GM19025 (cell line): ENCODE results near the gene MUC5AC.
"Not testable (repeated sequence)": the region's sequence is repeated elsewhere in the genome, so short reads cannot be mapped to it uniquely, and the experiment has no call there.

ENCODE experiments used
- ATAC-seq: cut with Tn5 transposase; IDR thresholded peaks from one replicate; pipeline ENCODE4 v1.9.1; 2021; ENCODE audit warnings: mild to moderate bottlenecking, low read depth, moderate library complexity; ENCODE audit not compliant: unreplicated experiment

Gene MUC5AC

DNA sequence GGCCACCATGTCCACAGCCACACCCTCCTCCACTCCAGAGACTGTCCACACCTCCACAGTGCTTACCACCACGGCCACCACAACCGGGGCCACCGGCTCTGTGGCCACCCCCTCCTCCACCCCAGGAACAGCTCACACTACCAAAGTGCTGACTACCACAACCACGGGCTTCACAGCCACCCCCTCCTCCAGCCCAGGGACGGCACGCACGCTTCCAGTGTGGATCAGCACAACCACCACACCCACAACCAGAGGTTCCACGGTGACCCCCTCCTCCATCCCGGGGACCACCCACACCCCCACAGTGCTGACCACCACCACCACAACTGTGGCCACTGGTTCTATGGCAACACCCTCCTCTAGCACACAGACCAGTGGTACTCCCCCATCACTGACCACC lies 86.8 kb downstream of the MUC5AC start:
- ATAC-seq = not testable (repeated sequence)

DNA sequence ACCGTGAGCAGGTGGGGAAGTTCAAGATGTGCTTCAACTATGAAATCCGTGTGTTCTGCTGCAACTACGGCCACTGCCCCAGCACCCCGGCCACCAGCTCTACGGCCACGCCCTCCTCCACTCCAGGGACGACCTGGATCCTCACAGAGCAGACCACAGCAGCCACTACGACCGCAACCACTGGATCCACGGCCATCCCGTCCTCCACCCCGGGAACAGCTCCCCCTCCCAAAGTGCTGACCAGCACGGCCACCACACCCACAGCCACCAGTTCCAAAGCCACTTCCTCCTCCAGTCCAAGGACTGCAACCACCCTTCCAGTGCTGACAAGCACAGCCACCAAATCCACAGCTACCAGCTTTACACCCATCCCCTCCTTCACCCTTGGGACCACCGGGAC lies 88.0 kb downstream of the MUC5AC start:
- ATAC-seq = not testable (repeated sequence)

DNA sequence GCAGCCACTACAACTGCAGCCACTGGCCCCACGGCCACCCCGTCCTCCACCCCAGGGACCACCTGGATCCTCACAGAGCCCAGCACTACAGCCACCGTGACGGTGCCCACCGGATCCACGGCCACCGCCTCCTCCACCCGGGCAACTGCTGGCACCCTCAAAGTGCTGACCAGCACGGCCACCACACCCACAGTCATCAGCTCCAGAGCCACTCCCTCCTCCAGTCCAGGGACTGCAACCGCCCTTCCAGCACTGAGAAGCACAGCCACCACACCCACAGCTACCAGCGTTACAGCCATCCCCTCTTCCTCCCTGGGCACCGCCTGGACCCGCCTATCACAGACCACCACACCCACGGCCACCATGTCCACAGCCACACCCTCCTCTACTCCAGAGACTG lies 88.5 kb downstream of the MUC5AC start:
- ATAC-seq = not testable (repeated sequence)

DNA sequence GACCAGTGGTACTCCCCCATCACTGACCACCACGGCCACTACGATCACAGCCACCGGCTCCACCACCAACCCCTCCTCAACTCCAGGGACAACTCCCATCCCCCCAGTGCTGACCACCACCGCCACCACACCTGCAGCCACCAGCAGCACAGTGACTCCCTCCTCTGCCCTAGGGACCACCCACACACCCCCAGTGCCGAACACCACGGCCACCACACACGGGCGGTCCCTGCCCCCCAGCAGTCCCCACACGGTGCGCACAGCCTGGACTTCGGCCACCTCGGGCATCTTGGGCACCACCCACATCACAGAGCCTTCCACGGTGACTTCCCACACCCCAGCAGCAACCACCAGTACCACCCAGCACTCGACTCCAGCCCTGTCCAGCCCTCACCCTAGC lies 89.3 kb downstream of the MUC5AC start:
- not testable (repeated sequence) for ATAC-seq

DNA sequence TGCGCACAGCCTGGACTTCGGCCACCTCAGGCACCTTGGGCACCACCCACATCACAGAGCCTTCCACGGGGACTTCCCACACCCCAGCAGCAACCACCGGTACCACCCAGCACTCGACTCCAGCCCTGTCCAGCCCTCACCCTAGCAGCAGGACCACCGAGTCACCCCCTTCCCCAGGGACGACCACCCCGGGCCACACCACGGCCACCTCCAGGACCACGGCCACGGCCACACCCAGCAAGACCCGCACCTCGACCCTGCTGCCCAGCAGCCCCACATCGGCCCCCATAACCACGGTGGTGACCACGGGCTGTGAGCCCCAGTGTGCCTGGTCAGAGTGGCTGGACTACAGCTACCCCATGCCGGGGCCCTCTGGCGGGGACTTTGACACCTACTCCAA lies 91.2 kb downstream of the MUC5AC start:
- ATAC-seq = not testable (repeated sequence)

DNA sequence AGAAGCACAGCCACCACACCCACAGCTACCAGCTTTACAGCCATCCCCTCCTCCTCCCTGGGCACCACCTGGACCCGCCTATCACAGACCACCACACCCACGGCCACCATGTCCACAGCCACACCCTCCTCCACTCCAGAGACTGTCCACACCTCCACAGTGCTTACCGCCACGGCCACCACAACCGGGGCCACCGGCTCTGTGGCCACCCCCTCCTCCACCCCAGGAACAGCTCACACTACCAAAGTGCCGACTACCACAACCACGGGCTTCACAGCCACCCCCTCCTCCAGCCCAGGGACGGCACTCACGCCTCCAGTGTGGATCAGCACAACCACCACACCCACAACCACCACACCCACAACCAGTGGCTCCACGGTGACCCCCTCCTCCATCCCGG lies 92.7 kb downstream of the MUC5AC start:
- ATAC-seq = not testable (repeated sequence)
